RWPE1 (cell line): Measurements from ENCODE around the gene PTPN1.
"Not testable (repeated sequence)": the region's sequence is repeated elsewhere in the genome, so short reads cannot be mapped to it uniquely, and the experiment has no call there.

Experiments
- CTCF ChIA-PET: fragments of 350-600 bp; sonication (Branson Sonifier 250); formaldehyde crosslinking; extraction: SDS; loops from one replicate; lab custom pipeline; 2021; lab: Yijun Ruan, JAX
- POLR2A ChIA-PET: fragments of 400-600 bp; formaldehyde crosslinking; extraction: SDS; loops from one replicate; lab custom pipeline; 2020; ENCODE audit warnings: antibody characterized with exemption; ENCODE audit not compliant: low non-redundant PET; lab: Yijun Ruan, JAX
- DNase-seq: peaks from one replicate; pipeline ENCODE4 v3.0.0; 2012; ENCODE audit warnings: low spot score
- H3K27ac ChIP-seq: fragments of 450-650 bp; 2 replicates; pipeline ENCODE4 v1.5.1; 2017
- CTCF ChIP-seq: fragments of 450-650 bp; conservative IDR thresholded peaks from 2 replicates; pipeline ENCODE4 v1.5.1; 2017; ENCODE audit warnings: low read depth, mild to moderate bottlenecking

PTPN1 gene

DNA sequence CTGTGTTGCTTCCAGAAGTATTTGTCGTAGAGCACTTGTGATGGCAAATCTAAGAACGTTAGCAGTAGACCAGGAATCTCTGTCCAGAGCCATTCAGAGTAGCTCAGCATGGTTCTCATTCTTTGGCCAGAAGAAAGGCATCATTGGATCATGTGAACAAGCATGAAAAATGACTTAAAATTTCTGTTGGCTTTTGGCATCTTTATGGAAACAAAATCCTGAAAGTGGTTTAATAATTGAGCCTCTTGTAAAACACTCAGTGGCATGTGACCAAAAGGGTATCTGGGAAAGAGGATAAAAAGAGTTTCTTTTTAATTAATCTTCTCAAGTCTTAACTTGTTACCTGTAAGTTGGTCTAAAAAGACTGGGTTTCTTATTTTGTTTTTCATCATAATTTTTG is 55.2 kb downstream of the PTPN1 start:
- CTCF ChIA-PET: interaction anchor here (1.0 to 1.9 kb wide), 2 partner anchors 10 to 48 kb away, joined by 4 to 7 read pairs; no protein-coding TSS in a partner anchor
- no peak for DNase-seq
- POLR2A ChIA-PET: no interaction called here
- TF ChIP-seq CTCF: no peak
- H3K27ac ChIP-seq: no peak overlapping the region

DNA sequence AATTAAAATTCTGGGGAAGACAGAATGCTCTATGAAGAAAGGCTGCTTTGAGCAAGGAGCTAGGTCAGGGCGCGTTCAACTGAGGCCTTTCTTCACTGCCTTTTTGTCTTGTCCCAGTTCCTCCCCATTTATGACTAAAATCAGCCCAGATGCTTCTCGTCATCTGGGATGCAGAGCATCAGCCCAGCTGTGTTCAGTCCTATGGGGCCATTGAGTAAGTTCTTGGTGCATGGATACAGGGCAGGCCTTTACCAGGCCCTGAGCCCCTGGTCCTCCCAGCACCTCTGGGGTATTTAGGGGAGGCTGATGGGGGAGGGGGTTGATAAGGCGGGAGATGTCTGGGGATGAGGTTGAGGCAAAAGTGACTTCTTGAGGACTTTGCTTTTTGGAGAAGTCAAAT is 55.7 kb downstream of the PTPN1 start:
- no peak for TF ChIP-seq CTCF
- ChIA-PET CTCF (interaction anchor here (1.0 to 1.9 kb wide), 2 partner anchors 9 to 48 kb away, joined by 4 to 7 read pairs; no protein-coding TSS in a partner anchor), POLR2A (no interaction called here)
- H3K27ac ChIP-seq: peak overlapping the region; percentile 19; the same call in 1 of the 2 replicates
- no peak for DNase-seq

DNA sequence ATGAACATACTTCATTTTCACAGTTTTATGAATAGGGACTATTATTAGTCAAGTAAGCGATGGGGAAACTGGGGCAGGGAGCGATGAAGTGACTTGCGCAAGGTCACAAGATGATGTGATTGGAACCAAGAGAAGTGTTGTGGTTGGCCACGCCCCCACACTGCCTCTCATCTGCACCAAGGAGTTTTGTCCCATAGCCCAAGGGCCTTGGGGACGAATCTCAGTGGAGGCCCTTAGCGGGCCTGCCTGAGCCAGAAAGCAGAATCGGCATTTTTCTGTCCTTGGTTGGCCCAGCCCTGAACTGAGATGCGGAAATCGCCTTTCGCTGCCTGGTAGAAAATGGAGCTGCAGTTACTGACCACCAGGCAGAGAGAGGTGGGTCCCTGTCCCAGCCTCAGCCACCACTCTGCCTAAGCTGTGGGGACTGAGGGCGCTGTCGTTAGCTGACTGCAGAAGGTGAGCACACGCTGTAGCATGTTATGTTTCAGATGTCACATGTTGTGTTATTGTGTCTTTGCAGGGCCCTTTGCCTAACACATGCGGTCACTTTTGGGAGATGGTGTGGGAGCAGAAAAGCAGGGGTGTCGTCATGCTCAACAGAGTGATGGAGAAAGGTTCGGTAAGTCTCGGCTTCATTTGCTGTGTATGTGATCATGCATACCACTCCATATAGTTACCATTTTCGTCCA is 57.8 kb downstream of the PTPN1 start:
- CTCF ChIA-PET: interaction anchor here (0.6 kb wide), 1 partner anchor 46 kb away, joined by 3 read pairs; no protein-coding TSS in a partner anchor
- peak overlapping the region; percentile 58 for H3K27ac ChIP-seq
- DNase-seq: no peak
- TF ChIP-seq CTCF: no peak
- POLR2A ChIA-PET: interaction anchor here (0.5 kb wide), 1 partner anchor 116 kb away, joined by 3 read pairs; no protein-coding TSS in a partner anchor

GRCh38 chr20:50568549-50568942 is 58.4 kb downstream of the PTPN1 start:
- ChIA-PET CTCF (interaction anchor here (0.6 to 1.0 kb wide), 3 partner anchors 11 to 283 kb away, joined by 3 to 6 read pairs (median 3); no protein-coding TSS in a partner anchor), POLR2A (no interaction called here)
- no peak for DNase-seq
- peak overlapping the region; percentile 58 for H3K27ac ChIP-seq
- TF ChIP-seq CTCF: no peak

DNA sequence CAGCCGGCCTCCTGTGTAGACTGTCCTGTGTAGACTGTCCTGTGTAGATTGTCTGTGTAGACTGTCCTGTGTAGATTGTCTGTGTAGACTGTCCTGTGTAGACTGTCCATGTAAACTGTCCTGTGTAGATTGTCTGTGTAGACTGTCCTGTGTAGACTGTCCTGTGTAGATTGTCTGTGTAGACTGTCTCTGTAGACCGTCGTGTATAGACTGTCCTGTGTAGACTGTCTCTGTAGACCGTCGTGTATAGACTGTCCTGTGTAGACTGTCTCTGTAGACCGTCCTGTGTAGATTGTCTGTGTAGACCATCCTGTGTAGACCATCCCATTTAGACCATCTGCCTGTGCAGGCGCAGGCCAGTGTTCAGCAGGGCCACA is 59.3 kb downstream of the PTPN1 start:
- peak overlapping the region; percentile 58 for H3K27ac ChIP-seq
- POLR2A ChIA-PET, DNase-seq: not testable (repeated sequence)
- CTCF ChIA-PET: interaction anchor here (0.6 to 1.0 kb wide), 2 partner anchors 10 to 284 kb away, joined by 3 to 6 read pairs; no protein-coding TSS in a partner anchor

DNA sequence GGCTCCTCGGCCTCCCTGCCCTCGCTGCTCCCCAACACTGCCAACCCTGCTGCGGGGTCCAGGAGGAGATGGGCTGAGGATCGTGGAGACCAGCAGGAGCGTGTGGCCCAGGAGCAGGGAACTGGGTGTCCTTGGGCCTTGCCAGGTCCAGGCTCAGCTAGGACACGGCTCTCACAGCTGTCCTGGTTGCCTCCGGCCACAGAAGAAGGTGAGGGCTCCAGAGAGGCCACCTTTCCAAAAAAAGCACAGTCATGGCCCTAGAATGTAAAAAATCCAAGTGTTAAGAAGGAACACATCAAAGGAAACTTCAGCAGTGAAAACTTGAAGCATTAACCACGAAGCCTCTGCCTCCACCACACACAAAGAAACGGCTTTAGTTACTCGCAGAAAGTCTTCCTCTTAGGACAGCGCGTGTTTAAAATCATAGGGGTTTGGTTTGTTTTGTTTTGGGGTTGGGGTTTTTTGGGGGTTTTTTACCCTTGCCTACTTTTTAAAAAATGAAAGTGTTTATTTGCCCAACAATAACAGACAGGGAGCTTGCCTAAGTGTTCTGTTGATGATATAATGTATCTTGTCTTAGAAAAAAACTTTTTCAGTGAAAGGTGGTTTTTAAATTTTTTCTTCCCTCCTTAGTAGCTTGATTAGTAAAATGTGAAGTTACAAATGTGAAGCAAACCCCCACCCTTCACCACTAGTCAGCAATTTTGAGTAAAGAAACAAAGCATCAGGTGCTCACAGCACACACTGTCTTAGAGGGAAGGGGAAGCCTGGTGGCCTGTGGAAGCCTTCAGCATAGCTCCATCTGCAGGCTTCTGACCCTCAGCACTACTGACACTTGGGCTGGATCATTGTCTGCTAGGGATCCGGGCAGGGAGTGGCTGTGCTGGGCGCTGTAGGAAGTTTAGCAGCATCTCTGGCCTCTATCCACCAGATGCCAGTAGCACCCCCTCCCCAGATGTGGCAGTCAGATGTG is 60.0 kb downstream of the PTPN1 start:
- ChIA-PET POLR2A (no interaction called here), CTCF (interaction anchor here (0.6 to 0.8 kb wide), 3 partner anchors 97 to 391 kb away, joined by 3 to 6 read pairs (median 3); no protein-coding TSS in a partner anchor)
- no peak; the same call in 1 of the 2 replicates for TF ChIP-seq CTCF
- no peak for DNase-seq
- H3K27ac ChIP-seq: peak overlapping the region; percentile 58
